IPS-NIHi7 (cell line): Measurements from ENCODE around the gene GGA1.

Experiments
- DNase-seq: peaks from one replicate; pipeline ENCODE4 v3.0.0; 2012; ENCODE audit warnings: mixed read lengths; ENCODE audit errors: extremely low spot score

Gene GGA1

DNA sequence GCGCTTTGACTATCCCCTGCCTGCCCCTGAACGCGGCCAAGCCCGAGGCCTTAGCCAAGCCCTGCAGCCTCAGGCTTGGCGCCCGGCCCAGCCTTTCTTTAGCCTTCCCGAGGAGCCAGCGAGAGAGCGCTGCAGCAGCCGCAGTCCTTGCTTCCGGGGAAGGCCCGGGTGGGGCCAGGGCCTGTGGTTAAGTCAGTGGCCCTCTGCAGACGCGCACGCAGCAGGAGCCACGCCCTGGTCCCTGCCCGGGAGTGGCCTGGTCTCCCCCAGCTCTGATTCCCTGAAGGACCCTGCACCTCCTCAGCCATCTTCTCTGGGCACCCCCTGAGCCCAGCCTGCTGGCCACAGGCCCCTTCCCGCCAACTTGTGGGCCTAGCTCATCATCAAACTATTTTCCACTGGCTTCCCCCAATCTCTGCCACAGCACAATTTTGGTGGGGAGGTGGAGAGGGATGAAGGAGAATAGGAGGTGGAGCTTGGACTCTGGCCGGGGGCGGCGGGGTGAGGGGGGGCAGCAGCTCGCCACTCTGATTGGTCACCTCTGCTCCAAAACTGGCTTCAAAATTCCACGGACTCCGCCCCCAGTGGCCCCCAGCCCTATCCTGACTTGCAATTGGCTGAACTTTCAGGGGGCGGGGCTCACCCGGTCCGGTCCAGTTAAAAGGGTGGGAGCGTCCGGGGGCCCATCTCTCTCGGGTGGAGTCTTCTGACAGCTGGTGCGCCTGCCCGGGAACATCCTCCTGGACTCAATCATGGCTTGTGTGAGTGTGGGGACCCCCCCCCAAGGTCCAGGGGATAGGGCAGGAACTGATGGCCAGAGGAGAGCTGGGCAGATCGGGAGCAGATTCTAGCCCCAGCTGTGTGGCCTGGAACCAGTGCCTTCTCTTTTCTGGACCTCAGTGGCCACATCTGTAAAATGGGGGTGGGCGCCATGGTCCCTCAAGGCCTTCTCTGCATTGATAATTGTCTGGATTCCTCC is 66.6 kb downstream of the GGA1 start, which contains the start of gene LGALS1:
TSS of gene LGALS1 (plus strand) at position 686 of the 979 bp plus-strand sequence. CDS start at position 753, 67 bp downstream.
- peak; percentile 71 for DNase-seq

DNA sequence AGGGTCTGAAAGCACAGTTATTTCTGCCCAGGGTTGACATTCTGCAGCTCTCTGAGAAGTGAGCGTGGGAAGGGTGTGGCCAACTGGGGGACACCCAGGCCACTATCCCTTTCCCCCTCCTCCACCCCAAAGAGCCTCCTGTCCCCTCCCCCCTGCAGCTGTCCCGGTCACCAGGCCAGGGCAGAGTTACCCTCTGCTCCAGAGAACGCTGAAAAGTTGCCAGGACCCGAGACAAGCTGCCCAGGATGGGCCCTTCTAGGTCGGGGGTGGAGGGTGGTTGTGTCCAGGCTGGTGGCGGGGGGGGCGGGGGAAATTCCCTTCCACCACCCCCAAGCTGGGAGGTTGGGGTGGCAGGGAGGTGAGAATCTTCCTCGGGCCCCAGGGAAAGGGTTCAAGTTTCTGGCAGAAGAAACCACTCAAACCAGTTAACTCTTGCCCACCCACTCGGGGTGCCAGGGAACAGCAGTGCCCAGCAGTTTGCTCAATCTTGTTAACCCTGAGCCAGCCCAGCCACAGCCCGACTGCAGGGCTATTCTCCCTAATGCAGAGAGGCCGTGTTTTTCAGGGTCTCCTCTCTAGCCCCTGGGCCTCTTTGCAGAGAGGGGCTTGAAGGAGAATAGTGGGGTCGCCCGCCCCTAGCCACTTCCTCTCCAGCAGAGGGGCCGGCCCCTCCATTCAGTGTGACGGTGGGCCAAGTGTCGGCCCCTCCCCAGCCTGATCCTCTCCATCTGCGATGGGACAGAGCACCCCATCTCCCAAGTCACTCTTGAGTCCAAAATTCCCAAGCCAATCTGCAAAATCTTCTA is 67.5 kb downstream of the GGA1 start:
- DNase-seq: no peak

- DNase-seq: peak; percentile 83
Measured at GRCh38 chr22:37676736-37677492, 68.3 kb downstream of the GGA1 start.

DNA sequence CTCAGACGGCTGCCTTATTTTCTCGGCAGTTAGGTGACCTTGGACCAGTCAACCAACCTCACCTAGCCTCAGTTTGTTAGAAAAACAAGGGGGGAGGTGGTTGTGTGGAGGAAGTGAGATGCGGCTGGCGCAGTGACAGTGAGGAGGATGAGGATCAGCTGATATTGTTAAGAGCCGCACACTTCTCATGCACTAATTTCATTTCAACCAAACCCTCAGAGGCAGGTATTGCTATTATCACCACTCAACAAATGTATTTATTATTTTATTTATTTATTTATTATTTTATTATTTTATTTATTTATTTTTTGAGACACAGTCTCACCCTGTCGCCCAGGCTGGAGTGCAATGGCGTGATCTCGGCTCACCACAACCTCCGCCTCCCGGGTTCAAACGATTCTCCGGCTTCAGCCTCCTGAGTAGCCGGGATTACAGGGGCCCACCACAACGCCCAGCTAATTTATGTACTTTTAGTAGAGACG is 68.9 kb downstream of the GGA1 start:
- DNase-seq: no peak

DNA sequence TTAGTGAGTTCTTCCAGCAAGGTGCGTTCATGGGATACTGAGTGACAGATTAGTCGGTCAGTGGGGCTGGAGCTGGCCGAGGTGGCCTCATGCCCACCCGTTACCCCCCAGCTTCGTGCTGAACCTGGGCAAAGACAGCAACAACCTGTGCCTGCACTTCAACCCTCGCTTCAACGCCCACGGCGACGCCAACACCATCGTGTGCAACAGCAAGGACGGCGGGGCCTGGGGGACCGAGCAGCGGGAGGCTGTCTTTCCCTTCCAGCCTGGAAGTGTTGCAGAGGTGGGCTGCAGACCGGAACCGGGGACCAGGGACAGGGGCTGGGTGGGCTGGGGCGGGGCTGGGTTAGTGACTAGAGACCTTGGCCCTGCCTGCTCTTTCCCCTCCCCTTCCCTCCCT is 69.7 kb downstream of the GGA1 start:
- DNase-seq: no peak

DNA sequence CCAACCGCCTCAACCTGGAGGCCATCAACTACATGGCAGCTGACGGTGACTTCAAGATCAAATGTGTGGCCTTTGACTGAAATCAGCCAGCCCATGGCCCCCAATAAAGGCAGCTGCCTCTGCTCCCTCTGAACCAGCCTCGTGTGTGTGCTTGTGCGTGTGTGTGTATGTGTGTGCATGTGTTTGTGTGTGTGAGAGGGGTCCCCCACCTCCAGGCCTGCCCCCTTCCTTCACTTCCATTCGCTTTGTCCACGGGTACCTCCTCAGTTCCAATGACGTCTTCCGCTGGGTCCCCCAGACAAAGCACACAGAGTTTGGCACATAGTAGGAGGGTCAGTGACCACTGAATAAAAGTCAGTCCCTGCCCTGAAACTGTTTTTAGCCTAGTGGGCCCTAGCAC is 71.0 kb downstream of the GGA1 start:
- DNase-seq: no peak

DNA sequence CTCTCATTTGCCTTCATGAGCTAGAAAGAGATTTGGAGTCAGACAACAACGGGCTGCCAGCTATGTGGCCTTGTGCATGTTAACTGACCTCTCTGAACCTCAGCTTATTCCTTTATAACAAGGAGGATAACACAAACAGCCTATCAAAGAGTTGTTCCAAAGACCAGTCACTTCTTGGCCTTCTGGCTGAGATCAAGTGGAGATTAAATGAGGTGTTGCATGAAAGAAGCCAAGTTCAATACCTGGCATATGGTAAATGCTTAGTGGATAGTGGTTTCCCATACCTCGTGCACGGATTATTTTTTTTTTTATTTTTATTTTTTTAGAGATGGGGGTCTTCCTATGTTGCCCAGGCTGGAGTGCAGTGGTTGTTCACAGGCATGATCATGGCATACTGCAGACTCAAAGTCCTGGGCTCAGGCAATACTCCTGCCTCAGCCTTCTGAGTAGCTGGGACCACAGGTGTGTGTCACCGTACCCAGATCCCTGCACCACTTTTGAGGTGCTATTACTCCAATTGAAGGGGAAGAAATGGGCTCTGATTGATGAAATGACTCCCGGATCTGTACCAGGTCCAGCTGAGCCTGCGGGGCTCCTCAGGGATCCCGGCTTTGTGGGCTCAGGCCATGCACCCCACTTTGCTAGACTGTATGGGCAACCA is 71.7 kb downstream of the GGA1 start:
- DNase-seq: no peak

DNA sequence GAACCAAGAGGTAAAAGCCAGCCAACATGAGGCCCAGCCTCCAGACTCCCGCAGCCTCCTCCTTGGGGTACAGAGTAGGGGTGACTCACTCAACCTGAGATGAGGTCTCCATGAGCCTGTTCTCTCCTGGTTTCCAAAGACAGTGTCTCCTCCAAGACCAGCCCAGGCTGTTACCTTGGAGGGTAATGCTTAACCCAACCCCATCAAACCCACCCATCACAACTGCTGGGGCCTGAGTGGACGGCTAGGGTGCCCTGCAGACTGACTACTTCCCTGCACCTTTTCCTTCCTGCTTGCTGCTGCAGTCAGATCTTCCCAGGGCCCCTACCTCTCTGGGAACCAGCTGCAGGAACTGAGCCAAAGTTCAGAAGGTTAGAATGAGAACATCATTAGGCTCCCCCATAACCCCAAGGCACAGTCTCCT is 72.4 kb downstream of the GGA1 start:
- no peak for DNase-seq

DNA sequence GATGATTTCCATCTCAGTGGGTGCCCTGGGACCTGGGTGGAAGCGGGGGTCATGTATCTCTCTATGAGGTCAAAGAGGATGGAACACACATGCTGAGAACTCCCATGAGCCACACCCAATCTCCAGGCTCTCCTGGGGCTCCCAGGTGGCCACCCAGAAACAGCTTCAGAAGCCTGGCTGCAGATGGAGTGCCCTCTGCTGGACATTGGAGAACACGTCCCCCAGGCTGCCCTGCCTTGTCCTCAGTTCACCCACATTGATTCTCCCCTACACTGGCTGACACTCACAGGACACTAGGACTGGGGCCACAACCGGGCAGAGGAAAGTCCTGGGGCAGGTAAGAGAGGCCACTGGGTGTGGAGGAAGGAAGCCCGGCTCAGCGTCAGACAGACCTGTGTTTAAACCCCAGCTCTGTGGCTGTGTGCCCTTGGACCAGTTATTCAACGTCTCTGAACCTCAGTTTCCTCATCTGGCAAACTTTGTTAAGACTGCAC is 73.0 kb downstream of the GGA1 start:
- DNase-seq: peak; percentile 80
